HG03342 (cell line): ENCODE measurements around the gene DPP6.

Experiments
- ATAC-seq: cut with Tn5 transposase; IDR thresholded peaks from one replicate; pipeline ENCODE4 v1.9.1; 2021; ENCODE audit warnings: mild to moderate bottlenecking, moderate library complexity; ENCODE audit not compliant: unreplicated experiment

Gene DPP6

DNA sequence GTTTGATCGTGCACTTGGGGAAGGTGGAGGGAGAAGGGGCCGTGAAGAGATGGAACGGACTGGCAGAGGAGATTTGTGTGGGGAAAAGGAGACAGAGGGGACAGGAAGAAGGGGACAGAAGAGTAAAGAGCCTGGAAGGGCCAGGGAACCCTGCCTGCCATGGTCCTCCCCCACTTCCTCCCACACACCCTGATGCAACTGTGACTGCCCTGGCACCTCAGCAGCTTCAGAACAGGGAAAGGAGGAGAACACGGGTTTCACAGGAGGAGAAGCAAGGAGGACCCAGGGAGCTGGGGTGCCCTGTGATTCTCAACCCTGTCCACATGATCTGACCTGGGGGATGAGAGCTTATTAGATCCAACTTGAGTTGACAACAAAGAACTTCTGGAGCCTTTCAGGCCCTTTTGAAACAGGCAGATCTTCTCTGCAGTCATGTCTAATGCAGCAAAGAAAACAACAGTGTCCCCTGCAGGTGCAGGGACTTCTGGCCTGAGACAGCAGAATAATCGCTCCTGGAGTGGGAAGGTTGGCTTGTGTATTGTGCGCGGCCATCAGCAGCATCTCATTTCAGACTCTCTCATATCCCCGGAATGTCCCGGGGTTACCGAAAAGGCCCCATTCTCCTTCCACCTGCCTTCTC is 529.2 kb downstream of the DPP6 start:
- no peak for ATAC-seq

DNA sequence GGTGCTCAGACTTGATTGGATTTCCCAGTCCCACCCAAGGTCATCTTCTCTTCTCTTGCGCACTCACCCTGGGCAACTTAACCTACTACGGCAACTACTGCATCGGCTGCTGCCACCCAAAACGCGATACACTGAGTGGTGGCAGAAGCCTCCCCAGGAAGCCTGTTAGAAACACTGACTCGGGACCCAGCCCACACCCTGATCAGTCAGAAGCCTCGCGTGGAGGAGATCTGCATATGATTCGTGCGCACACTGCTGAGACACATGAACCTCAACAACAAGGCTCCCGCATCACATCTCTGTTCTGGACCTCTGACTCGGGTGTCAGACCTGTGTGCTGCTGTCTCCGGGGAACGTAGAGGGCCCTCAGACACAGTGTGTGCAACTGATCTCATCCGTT is 531.3 kb downstream of the DPP6 start:
- no peak for ATAC-seq

DNA sequence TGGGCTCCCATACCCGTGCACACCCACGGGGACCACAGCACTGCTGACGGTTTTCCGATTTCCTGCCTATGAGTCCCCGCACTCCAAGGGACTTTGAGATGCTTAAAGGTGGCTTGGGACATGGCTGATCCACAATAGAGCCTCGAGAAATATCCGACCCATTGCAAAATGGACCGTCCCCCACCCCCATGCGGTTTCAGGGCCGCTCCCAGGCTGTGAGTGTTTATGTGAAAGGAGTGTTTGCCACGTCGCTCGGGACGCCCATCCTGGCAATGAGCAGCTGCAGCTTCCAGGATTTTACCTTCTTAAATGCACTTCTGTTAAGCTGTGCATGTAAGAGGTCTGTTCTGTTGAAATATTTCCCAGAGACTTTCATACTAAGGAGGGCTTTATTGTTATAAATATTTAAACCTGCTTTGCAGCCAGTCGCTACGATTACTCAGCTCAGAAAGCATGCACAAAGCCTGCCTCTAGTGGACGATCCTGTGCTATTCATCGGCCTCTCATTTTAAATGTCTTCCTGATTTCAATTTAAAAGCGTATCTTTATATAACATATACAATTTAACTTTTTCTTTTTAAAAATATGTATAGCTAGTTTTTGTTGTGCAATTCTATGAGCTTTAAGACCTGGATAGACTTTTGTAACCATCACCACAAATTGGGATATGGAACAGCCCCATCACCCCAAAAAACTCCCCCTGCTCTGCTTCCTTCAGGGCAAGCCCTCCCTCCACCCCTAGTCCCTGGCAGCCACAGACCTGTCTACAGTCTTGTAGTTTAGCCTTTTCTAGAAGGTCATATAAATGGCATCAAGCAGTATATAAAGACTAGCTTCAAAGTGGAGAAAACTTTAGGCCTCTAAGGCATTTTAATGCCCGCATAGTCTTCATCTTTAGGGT is 532.4 kb downstream of the DPP6 start:
- no peak for ATAC-seq

DNA sequence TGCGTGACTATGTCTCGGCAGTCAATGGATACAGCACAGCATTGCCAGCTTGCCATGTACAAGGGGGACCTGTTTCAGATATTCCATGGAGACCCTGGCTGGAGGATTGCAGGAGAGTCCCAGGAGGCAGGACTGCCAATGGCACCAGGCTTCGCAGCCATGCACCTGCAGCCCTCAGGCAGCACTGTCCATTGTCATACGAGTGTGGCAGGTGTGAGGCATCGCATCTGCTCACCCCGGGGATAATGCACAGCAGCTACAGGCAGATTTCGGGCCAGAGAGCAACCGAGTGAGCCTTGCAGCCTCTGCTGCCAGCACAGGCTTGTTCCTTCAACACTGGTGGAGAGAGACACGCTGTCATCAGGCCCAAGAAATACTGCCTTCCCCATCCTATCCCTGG is 535.6 kb downstream of the DPP6 start:
- no peak for ATAC-seq

DNA sequence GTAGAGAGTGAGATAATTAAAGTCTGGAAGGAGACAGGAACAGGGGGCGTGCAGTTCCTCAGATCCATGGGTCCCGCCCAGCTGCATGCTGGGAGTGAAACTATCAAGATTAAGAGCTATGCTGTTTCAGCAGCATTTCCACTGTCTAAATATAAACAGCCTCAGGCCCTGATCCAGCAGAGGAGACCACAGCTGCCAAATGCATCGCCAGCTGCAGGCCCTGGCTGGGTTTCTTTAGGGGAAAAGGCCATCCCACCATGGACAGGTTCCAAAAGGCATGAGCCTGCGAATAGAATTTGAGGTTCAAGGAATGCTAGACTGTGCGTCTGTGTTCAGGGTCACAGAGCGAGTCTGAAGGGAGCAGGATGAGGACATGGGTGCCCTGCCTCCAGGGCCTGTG is 539.3 kb downstream of the DPP6 start:
- no peak for ATAC-seq

DNA sequence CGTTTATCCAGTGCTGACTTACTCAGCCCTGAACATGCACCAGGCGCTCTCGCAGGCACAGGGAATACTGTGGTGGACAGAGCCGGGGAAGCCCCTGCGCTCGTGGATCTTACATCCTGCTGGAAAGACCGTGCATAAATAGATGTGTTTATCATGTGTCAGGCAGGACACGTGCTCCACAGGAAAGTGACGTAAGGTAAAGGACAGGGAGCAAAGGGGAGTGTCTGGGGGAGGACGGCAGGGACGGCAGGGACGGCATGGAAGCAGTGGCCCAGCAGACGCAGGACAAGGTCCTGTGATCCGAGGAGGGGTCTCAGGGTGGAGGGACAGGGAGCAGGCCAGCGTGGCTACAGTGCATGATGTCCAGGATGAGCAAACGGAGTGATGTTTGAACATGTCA is 540.2 kb downstream of the DPP6 start:
- no peak for ATAC-seq

DNA sequence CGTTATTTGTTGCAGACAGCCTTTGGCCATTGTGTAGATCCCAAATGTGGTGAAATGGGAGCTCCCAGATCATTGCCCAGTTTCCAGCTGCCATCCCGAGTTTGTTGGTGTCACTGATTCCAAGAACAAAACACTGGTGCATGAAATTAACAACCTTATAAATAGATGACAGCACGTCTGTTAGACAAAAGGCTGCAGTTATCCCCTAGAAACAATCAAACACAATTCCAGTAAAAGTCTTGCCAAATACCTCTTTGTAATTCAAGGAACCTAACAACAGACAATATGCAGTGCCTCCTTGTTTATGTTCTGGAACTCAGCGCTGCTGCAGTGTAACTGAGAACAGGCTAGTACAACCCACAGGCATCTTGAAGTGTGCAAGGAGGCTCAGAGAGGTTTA is 546.2 kb downstream of the DPP6 start:
- ATAC-seq: no peak

DNA sequence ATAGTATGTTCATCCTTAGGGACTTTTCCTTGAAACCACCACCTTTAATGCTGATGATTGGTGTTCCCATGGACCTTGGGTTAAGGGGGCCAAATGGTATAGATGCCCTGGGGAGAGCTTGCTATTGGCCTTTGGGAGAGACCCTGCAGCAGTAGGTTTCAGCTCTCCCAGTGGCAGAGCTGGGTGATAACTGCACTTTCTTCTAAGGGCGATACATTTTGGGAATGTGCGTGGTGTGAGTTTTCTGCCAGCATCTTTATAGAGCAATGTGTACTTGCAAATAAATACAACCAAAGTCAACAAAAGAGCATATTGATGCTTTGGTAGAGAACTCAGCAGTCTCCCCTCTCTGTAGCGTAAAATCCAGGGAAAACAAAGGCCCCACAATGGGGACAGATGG is 546.7 kb downstream of the DPP6 start:
- no peak for ATAC-seq

DNA sequence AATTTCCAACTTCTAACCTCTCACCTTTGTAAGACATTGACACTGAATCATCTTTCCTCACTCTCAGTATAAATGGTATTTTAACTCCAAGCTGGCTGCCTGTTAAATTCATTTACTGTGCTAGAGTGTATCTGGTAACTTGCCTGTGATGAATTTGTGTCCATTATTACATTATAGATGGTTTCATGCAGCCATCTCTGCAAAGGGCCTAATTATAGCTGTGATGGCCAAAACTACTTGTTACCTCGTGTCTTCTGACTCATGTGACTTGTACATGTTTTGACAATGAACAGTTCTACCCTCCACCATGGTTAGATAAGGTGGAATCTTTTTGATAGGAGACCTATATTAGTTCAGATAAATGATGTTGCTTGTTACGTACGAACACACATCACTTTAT is 558.7 kb downstream of the DPP6 start:
- ATAC-seq: no peak

DNA sequence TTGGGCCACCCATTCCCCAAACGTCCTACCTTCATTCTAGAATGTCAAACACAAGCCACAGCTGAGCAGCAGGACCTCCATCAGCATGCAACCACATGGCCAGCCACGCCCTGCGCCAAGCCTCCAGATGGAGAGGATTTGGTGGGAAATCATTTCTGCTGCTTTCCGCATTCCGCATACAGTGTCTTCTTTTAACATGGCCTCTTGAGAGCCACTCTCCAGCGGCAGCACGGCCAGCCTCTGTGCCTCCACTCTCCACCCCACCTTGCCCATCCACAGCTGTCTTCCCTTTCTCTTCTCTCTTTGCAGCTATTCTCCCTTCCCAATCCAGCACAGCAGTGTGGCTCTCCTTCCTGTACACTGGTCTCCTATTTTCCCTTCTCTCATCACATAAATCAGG is 561.6 kb downstream of the DPP6 start:
- no peak for ATAC-seq

DNA sequence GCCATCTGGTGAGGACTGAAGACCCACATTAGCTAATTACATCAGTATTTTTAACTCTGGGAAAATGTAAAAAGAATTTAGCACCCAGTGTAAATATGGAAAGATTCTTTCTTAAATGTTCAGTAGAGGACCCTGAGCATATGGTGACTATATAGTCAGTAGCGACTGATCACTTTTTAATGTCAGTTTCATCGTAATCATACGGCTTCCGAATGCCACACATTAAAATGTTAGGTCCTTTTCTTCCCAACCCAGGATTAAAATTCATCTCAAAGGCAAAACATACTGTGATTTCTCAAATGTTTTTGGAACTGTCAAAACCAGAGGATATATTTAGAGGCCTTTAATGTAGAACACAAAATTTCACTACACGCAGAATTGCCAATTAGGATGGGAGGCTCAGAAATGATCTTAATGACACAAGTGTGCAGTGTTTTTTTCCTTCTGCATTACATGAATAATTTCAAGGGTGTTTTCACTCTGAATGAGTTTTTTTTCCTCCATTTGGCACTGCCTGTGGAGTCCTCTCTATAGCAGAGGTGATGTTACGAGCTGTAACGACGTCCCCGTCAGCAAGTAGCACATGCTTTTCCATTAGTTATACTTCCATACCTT is 568.0 kb downstream of the DPP6 start:
- ATAC-seq: no peak

DNA sequence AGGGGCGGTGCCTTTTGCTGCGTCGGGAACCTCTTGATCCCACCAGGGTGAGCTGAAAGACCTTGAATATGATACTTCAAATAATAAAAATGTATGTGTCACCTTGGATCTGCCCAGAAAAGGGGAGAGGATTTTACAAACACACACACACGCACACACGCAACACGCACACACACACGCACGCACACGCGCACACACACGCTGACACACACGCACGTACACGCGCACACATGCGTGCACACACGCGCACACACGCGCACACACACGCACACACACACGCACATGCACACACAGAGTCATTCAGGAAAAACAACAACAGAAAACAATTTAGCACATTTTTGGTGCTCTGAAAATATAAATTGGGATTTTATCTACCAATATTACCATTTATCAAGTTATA is 571.2 kb downstream of the DPP6 start:
- ATAC-seq: no peak

DNA sequence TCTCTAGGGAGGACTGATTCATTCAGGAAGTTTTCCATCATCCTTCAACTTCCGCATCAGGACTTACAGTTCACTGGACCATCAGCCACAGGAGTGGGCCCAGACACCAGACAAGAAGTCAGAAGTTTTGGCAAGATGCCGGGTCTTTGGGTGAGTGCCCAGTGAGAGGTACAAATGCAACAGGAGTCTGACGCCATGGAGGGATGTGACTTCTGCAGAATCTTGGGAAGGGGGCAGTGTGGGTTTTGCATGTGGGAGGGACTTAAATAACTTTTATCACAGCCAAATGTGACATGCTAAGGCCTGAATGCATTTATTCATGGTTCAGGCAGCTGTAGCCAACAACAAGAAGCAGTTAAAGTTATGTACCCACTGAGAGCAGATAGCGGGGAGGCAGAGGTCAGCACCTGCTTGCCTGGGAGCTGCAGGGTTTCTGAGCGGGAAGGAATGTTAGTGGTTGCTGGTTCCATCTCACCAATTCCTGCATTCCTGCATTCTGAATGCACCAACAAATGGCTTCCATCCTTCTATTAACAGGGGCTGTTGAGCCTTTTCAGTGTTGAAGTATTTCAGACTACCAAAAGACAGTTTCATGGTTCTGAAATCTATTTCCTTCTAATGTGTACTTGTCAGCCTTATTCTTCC is 575.6 kb downstream of the DPP6 start:
- ATAC-seq: no peak

DNA sequence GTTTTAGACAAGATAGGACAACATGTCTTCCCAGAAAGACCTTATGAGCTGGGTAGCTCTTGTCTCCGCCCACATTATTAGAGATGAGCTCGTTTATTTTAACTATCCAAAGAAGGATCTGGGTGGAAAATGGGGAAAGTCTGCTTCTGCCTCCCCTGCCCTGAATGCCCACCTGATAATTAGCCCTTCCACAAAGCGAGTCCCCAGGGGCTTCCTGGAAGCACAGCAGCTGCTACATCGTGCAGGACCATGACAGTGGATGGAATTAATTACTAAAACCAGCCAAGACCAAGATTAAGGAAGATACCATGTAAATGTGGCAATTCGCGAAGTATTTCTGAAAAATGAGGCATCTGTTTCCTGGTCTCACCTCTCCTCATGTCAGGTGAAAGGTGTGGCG is 576.4 kb downstream of the DPP6 start:
- no peak for ATAC-seq

DNA sequence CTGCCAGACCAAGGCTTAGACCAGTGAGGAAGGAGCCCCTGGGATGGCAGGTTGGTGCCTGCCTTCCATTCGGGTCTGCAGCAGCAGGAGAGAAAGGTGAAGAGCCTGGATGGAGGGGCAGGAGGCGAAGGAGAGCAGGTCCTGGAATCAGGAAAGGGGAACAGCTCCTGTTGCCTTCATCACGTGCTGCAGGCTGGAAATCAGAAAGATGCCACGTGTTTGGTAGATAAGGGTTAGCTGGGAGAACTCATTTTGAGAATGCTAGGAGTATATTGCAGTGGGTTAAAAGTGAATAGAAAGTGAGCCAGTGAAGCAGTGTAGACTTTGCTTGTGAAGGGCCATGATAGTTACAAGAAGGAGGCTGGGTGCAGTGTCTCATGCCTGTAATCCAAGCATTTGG is 579.0 kb downstream of the DPP6 start:
- no peak for ATAC-seq

DNA sequence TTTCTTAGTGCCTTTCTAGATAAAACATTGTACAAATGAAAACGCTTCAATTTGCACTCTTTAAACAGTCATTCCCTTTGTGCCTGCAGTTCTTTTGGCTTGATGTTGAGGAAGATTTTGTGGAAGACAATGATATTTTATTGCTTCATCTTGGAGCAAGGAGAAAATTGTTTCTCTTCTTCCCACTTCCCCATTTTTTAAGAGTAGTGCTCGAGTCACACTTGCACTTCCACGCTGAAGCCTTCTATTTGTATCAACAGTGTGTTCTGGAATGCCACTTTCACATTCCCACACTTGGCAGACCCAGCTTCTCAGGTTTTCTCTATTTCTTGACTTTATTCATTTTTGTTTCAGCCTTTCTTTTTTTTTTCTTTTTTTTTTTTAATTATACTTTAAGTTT is 581.4 kb downstream of the DPP6 start:
- no peak for ATAC-seq

DNA sequence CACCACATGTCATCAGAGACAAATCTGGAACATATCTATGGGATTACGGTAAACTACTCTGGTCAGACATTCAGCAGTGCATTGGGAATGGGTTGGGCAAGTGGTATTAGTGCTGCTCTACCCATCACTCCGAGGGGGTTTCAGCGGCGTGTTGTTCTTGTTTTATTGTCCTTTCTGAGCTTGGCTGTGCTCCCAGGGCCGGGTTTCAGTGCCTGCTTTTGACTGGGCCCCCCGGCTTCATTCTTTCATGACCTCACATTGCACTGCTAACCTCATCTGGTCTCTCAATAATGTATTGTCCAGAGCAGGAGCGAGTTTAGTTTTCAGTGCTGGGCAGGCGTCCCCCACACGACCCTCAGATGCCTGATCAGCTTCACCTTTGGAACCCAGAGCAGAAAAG is 586.1 kb downstream of the DPP6 start:
- no peak for ATAC-seq

DNA sequence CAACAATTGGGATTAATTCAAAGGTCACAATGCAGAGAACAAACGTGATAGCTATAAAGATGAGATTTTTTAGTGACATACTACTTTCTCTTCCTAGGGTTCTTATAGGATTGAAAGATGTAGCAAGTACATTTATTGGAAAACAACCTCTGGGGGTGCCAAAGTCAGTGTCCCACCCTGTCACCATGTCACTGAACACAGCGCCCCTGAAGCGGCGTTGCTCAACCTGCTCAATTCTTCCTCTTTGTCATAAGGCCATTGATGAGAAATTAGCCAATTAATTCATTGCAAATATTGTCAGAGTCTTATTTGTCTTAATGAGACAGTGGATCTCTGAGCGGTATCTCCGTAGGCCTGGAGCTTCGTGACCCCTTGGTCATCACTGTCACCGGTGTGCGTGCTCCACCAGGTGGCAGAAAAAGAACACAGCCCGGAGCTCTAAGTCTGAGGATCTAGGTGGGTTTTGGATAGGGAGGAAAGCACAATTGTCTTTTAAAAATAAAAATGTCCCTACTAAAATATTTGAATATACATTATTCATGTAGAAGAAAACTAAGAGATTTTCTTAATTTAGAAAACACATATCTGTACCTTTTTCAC is 588.2 kb downstream of the DPP6 start:
- ATAC-seq: no peak

DNA sequence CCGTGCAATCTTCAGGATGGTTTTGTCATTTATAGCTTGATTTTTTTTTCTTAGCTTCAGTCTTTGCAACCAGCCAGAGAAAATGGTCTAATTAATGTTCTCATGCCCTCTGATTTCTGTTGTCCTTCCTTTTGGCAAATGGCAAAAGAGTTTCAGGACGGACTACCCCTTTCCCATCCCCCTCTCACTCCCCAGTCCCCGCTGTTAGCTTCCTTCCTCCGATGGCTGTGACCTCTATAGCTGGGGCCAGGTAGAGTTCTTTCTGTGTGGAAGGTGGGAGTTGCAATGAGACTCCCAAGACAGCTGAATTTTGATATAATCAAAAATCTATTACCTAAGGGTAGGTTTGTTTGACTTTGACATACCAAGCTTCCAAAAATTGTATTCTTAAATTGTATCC is 588.7 kb downstream of the DPP6 start:
- ATAC-seq: no peak

DNA sequence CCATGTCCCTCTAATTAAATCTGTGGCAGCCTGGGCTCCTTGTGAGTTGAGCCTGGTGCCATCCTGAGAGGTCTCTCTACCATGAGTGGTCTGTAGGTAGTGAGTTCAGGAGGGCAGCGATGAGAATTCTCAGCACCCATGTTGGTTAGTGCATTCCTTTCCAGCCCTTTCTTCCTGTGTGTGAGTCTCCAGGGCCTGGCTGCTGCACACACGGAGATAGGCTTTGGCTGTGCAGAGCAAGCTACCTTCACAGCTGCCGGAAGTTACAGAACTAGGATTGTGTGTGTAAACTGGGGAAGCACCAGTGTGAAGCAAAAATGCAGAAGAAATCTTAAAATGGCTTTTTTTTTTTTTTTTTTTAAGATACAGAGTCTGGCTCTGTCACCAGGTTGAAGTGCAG is 592.2 kb downstream of the DPP6 start:
- no peak for ATAC-seq
